Measurements from ENCODE around the gene MAP1LC3B2. TPM values are rescaled to one million over a fixed set of nuclear protein-coding genes. Genes with fewer than 3 reads are reported as not detected.

Gene MAP1LC3B2
- polyA plus RNA-seq, 1 of the 3 experiments (the other 2 are of a cell fraction) = 0.76 TPM

GRCh38 chr12:116616536-116617248, 57.5 kb downstream of the MAP1LC3B2 start (continued):
- no peak for TF ChIP-seq USF1 (IDR thresholded peaks at IDR 0.05; ENCODE audit: borderline replicate concordance, low read depth)
- TF ChIP-seq GABPA (IDR thresholded peaks at IDR 0.05; ENCODE audit: low read depth) = no peak
- TF ChIP-seq ZBTB33 (IDR thresholded peaks at IDR 0.05; ENCODE audit: borderline replicate concordance, low read depth) = no peak

- H3K4me1 ChIP-seq (ENCODE audit: control insufficient read depth in 1 of 2, insufficient read depth in 2 of 2, low read depth in 1 of 2, low read length in 1 of 2) = no peaks in the 10 kb centered on the region; a peak in 1 of 4 replicates
- no peak overlapping the region for H3K27ac ChIP-seq (ENCODE audit: low read depth in 2 of 2, low read length in 1 of 2)
- TF ChIP-seq MAX (IDR thresholded peaks at IDR 0.05; ENCODE audit: low read depth) (no peak), MEF2A (IDR thresholded peaks at IDR 0.05; ENCODE audit: borderline replicate concordance, low read depth) (no peak), GATA2 (CRISPR knock-in tag; IDR thresholded peaks at IDR 0.05) (no peak)
- H3F3A ChIP-seq (replicated peaks; ENCODE audit: insufficient read depth) = no peaks in the 10 kb centered on the region
- H3K4me2 ChIP-seq = no peak overlapping the region
- H3K36me3 ChIP-seq (replicated peaks in 1 of 2; ENCODE audit: control insufficient read depth in 1 of 2, insufficient read depth in 2 of 2, low read length in 1 of 2) = no peaks in the 10 kb centered on the region
- H3K9me3 ChIP-seq = no peaks in the 10 kb centered on the region
- H3K4me3 ChIP-seq (ENCODE audit: low read depth in 2 of 2, low read length in 1 of 2) = no peak overlapping the region
- DNase-seq = no peak
- no peaks in the 10 kb centered on the region for H4K20me1 ChIP-seq (ENCODE audit: insufficient read depth)
- WGBS (ENCODE audit: low lambda C conversion rate) = 67% methylated on average over 3 of the region's 3 CpGs
- POLR2A ChIA-PET = interaction anchor here (0.6 kb wide), 1 partner anchor 73 kb away, joined by 5 read pairs; no protein-coding TSS in a partner anchor
- H3K27me3 ChIP-seq (ENCODE audit: insufficient read depth) = peaks cover 8% of the 10 kb centered on the region; the same call in 1 of the 2 replicates
- no peak overlapping the region for H2AFZ ChIP-seq (ENCODE audit: low read depth)
- H3K9ac ChIP-seq = no peak overlapping the region
- no peaks in the 10 kb centered on the region for H3K79me2 ChIP-seq (ENCODE audit: insufficient read depth)
- CTCF ChIA-PET = interaction anchor here (1.3 to 2.3 kb wide), 2 partner anchors 9 to 18 kb away, joined by 3 to 4 read pairs; no protein-coding TSS in a partner anchor
- H3K9me2 ChIP-seq = no peaks in the 10 kb centered on the region
These were observed 60.1 kb downstream of the MAP1LC3B2 start for GRCh38 chr12:116619246-116619645.

- Histone ChIP-seq H3K36me3 (replicated peaks in 1 of 2; ENCODE audit: control insufficient read depth in 1 of 2, insufficient read depth in 2 of 2, low read length in 1 of 2) (no peaks in the 10 kb centered on the region), H3K4me3 (ENCODE audit: low read depth in 2 of 2, low read length in 1 of 2) (no peak overlapping the region), H3F3A (replicated peaks; ENCODE audit: insufficient read depth) (no peaks in the 10 kb centered on the region), H3K27ac (ENCODE audit: low read depth in 2 of 2, low read length in 1 of 2) (no peak overlapping the region), H3K4me1 (ENCODE audit: control insufficient read depth in 1 of 2, insufficient read depth in 2 of 2, low read depth in 1 of 2, low read length in 1 of 2) (no peaks in the 10 kb centered on the region; a peak in 1 of 4 replicates), H2AFZ (ENCODE audit: low read depth) (no peak overlapping the region), H3K27me3 (ENCODE audit: insufficient read depth) (peaks cover 8% of the 10 kb centered on the region; the same call in 1 of the 2 replicates), H3K9me2 (no peaks in the 10 kb centered on the region), H4K20me1 (ENCODE audit: insufficient read depth) (no peaks in the 10 kb centered on the region), H3K4me2 (no peak overlapping the region), H3K9me3 (no peaks in the 10 kb centered on the region), H3K79me2 (ENCODE audit: insufficient read depth) (no peaks in the 10 kb centered on the region), H3K9ac (no peak overlapping the region)
- 66% methylated on average over 3 of the region's 3 CpGs for WGBS (ENCODE audit: low lambda C conversion rate)
- DNase-seq = no peak
- ChIA-PET POLR2A (no interaction called here), CTCF (interaction anchor here (0.6 to 2.3 kb wide), 6 partner anchors 10 to 20 kb away, joined by 3 to 4 read pairs (median 3); no protein-coding TSS in a partner anchor)
- TF ChIP-seq RAD21 (IDR thresholded peaks at IDR 0.05; ENCODE audit: low read length) (no peak), FOSL2 (IDR thresholded peaks at IDR 0.05; ENCODE audit: borderline replicate concordance, low read depth) (no peak), RCOR1 (IDR thresholded peaks at IDR 0.05; ENCODE audit: low read length) (no peak), CTCF (IDR thresholded peaks at IDR 0.05) (no peak), GABPA (IDR thresholded peaks at IDR 0.05; ENCODE audit: low read depth) (no peak), USF1 (IDR thresholded peaks at IDR 0.05; ENCODE audit: borderline replicate concordance, low read depth) (no peak), PBX3 (IDR thresholded peaks at IDR 0.05) (no peak), NRF1 (IDR thresholded peaks at IDR 0.05; ENCODE audit: low read depth, low read length) (no peak), NFIC (IDR thresholded peaks at IDR 0.05; ENCODE audit: borderline replicate concordance) (no peak), POLR2AphosphoS5 (IDR thresholded peaks at IDR 0.05; ENCODE audit: low read depth, low read length) (no peak), USF2 (IDR thresholded peaks at IDR 0.05; ENCODE audit: borderline replicate concordance, low read depth, low read length) (no peak), MEF2A (IDR thresholded peaks at IDR 0.05; ENCODE audit: borderline replicate concordance, low read depth) (no peak), CHD2 (IDR thresholded peaks at IDR 0.05; ENCODE audit: low read length, partially characterized antibody) (no peak)
These were observed 60.9 kb downstream of the MAP1LC3B2 start for GRCh38 chr12:116620124-116620491.

All from SK-N-SH (cell line).